ENCODE results near the gene SLC13A1. TPM values are rescaled to one million over a fixed set of nuclear protein-coding genes. Genes with fewer than 3 reads are reported as not detected.

SLC13A1 gene
- total and polyA plus RNA-seq, 10 donors, result not detected

GRCh38 chr7:123155571-123155970 is 44.2 kb downstream of the SLC13A1 start:
- Histone ChIP-seq H3K4me1 (no peaks in the 10 kb centered on the region), H3K27me3 (replicated peaks in 1 of 7) (no peaks in the 10 kb centered on the region), H3K36me3 (no peaks in the 10 kb centered on the region), H3K9me3 (no peaks in the 10 kb centered on the region), H3K27ac (no peak overlapping the region), H3K4me3 (no peak overlapping the region)
- intact Hi-C loops (cut with DNase I; ENCODE audit: low total_unique reads), result no loop called here
- 75 to 89% (median 82%) methylated on average over 7 of the region's 7 CpGs for WGBS, 5 donors
- no peak for DNase-seq
- TF ChIP-seq CTCF (IDR thresholded peaks at IDR 0.05 in 8 of 11, conservative IDR thresholded peaks at IDR 0.05 in 3 of 11), result no peak
- no peak for TF ChIP-seq POLR2AphosphoS5 (IDR thresholded peaks at IDR 0.05)

- 3 to 6% (median 3%) methylated on average over 3 of the region's 3 CpGs for WGBS, 5 donors
- no peaks in the 10 kb centered on the region for H3K27me3 ChIP-seq (replicated peaks in 1 of 7)
- TF ChIP-seq CTCF (IDR thresholded peaks at IDR 0.05 in 8 of 11, conservative IDR thresholded peaks at IDR 0.05 in 3 of 11), result peak in 10 of 11 experiments; percentile 31 to 74 (median 56)
- no peak for TF ChIP-seq POLR2A (IDR thresholded peaks at IDR 0.05)
- intact Hi-C loops (cut with DNase I; ENCODE audit: low total_unique reads), result no loop called here
- H3K4me1 ChIP-seq, result no peaks in the 10 kb centered on the region
- H3K4me3 ChIP-seq, result no peak overlapping the region
- H3K9me3 ChIP-seq, result no peaks in the 10 kb centered on the region
- no peaks in the 10 kb centered on the region for H3K36me3 ChIP-seq
- no peak overlapping the region for H3K27ac ChIP-seq
- DNase-seq, result no peak
Observed at GRCh38 chr7:123154231-123154860, 45.4 kb downstream of the SLC13A1 start.

GRCh38 chr7:123151443-123151842 is 48.3 kb downstream of the SLC13A1 start:
- H3K36me3 ChIP-seq, result no peaks in the 10 kb centered on the region
- no peaks in the 10 kb centered on the region for H3K27me3 ChIP-seq (replicated peaks in 1 of 7)
- no peak for DNase-seq
- no peak overlapping the region for H3K4me3 ChIP-seq
- 69 to 88% (median 75%) methylated on average over 3 of the region's 3 CpGs for WGBS, 5 donors
- no peak overlapping the region for H3K27ac ChIP-seq
- TF ChIP-seq POLR2AphosphoS5 (IDR thresholded peaks at IDR 0.05), result no peak
- no peak for TF ChIP-seq POLR2A (IDR thresholded peaks at IDR 0.05)
- no peak for TF ChIP-seq CTCF (IDR thresholded peaks at IDR 0.05 in 8 of 11, conservative IDR thresholded peaks at IDR 0.05 in 3 of 11)
- H3K9me3 ChIP-seq, result no peaks in the 10 kb centered on the region
- H3K4me1 ChIP-seq, result no peaks in the 10 kb centered on the region
- intact Hi-C loops (cut with DNase I; ENCODE audit: low total_unique reads), result no loop called here

- Histone ChIP-seq H3K36me3 (no peaks in the 10 kb centered on the region), H3K9me3 (no peaks in the 10 kb centered on the region), H3K27me3 (replicated peaks in 1 of 7) (no peaks in the 10 kb centered on the region), H3K4me3 (no peak overlapping the region), H3K27ac (no peak overlapping the region), H3K4me1 (no peaks in the 10 kb centered on the region)
- WGBS, 5 donors, result 70 to 89% (median 78%) methylated on average over 1 of the region's 1 CpG
- intact Hi-C loops (cut with DNase I; ENCODE audit: low total_unique reads), result loop anchor here (10.0 kb wide), 1 partner anchor 924 kb away; no protein-coding TSS in a partner anchor
- DNase-seq, result no peak
- no peak for TF ChIP-seq POLR2AphosphoS5 (IDR thresholded peaks at IDR 0.05)
- no peak for TF ChIP-seq POLR2A (IDR thresholded peaks at IDR 0.05)
- TF ChIP-seq CTCF (IDR thresholded peaks at IDR 0.05 in 8 of 11, conservative IDR thresholded peaks at IDR 0.05 in 3 of 11), result no peak
Observed at GRCh38 chr7:123148813-123149212, 51.0 kb downstream of the SLC13A1 start.

Data from spleen (tissue), 11 donors.